DND-41 (cell line): ENCODE data around the gene SGCD.

Experiments used
- ATAC-seq: fragments of 200-7000 bp; cut with Tn5 transposase; 3 replicates; pipeline ENCODE4 v1.9.1; 2021; ENCODE audit warnings: low read depth; ENCODE audit not compliant: insufficient read depth
- DNase-seq: peaks from one replicate; pipeline ENCODE4 v3.0.0-alpha.2; 2020
- H2AFZ ChIP-seq: 2 replicates; pipeline ENCODE4 v1.6.0; 2012; ENCODE audit warnings: low read depth, low read length
- H3K27ac ChIP-seq: 2 replicates; pipeline ENCODE4 v1.5.1; 2012; ENCODE audit warnings: low read length, inconsistent platforms
- H3K27me3 ChIP-seq: fragments of 200-600 bp; sonication (generic); 2 replicates; pipeline ENCODE4 v1.6.0; 2012; ENCODE audit warnings: low read length, mild to moderate bottlenecking, inconsistent platforms; ENCODE audit not compliant: insufficient read depth, poor library complexity
- H3K36me3 ChIP-seq: 2 replicates; pipeline ENCODE4 v1.5.1; 2012; ENCODE audit warnings: low read length, inconsistent platforms; ENCODE audit not compliant: insufficient read depth
- H3K4me1 ChIP-seq: 2 replicates; pipeline ENCODE4 v1.5.1; 2012; ENCODE audit warnings: mild to moderate bottlenecking, low read length; ENCODE audit not compliant: insufficient read depth
- H3K4me2 ChIP-seq: 2 replicates; pipeline ENCODE4 v1.6.0; 2012; ENCODE audit warnings: mild to moderate bottlenecking, moderate library complexity, low read length, inconsistent platforms; ENCODE audit not compliant: insufficient read depth
- H3K4me3 ChIP-seq, 2 experiments: fragments of 200-600 bp in 1 of 2; shearing (Covaris generic) in 1 of 2; 2 replicates each; pipeline ENCODE4 v1.5.1; 2012 to 2016; ENCODE audit warnings: inconsistent platforms in 2 of 2, low read length in 2 of 2, mild to moderate bottlenecking in 2 of 2, low read depth in 1 of 2, moderate library complexity in 1 of 2
- H3K79me2 ChIP-seq: 2 replicates; pipeline ENCODE4 v1.6.0; 2012; ENCODE audit warnings: low read length, inconsistent platforms; ENCODE audit not compliant: insufficient read depth
- H3K9ac ChIP-seq: 2 replicates; pipeline ENCODE4 v1.6.0; 2012; ENCODE audit warnings: low read depth, mild to moderate bottlenecking, inconsistent platforms, low read length, moderate library complexity
- H3K9me3 ChIP-seq: 2 replicates; pipeline ENCODE4 v1.5.1; 2012; ENCODE audit warnings: low read length, moderate library complexity, mild to moderate bottlenecking, inconsistent platforms; ENCODE audit not compliant: insufficient read depth, severe bottlenecking
- H4K20me1 ChIP-seq: 2 replicates; pipeline ENCODE4 v1.6.0; 2012; ENCODE audit warnings: low read length; ENCODE audit not compliant: insufficient read depth
- EZH2 ChIP-seq: IDR thresholded peaks from 3 replicates; pipeline ENCODE4 v1.6.1; 2012; ENCODE audit warnings: borderline replicate concordance, low read depth, mild to moderate bottlenecking, moderate library complexity, low read length, inconsistent platforms; ENCODE audit not compliant: severe bottlenecking
- TF ChIP-seq, protein P1 (sequence below): IDR thresholded peaks from 2 replicates; pipeline ENCODE4 v1.5.1; 2012; ENCODE audit warnings: borderline replicate concordance, low read length, moderate library complexity, mild to moderate bottlenecking; ENCODE audit not compliant: poor library complexity, severe bottlenecking; ENCODE audit errors: extremely low read depth

SGCD gene

DNA sequence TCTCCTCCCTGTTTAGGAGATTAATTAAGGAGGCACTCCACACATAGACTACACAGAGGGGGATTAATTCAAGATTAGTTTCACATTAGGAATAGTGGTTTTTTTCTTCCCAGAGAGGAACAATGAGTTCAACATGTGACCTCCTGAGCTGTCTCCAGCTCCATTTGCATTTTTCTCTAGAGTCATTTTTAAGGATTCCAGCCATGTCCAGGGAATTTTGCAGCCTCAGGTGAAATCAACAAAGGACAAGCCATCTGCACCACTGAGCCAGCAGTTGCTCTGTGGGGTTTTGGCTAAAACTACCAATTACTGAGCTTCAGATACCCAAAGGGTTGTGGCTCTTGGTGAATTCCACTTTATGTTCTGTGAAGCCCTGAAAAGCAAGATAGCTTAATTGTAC lies 264.7 kb downstream of the SGCD start:
- Histone ChIP-seq H3K27me3 (peaks cover 11% of the 10 kb centered on the region), H2AFZ (no peak overlapping the region), H3K27ac (no peak overlapping the region), H4K20me1 (no peaks in the 10 kb centered on the region), H3K4me2 (no peak overlapping the region), H3K9me3 (no peaks in the 10 kb centered on the region), H3K4me3 (no peak overlapping the region), H3K9ac (no peak overlapping the region), H3K79me2 (no peaks in the 10 kb centered on the region), H3K4me1 (no peaks in the 10 kb centered on the region), H3K36me3 (no peaks in the 10 kb centered on the region)
- no peak for DNase-seq
- ATAC-seq, result no peak
- TF ChIP-seq, protein P1, sequence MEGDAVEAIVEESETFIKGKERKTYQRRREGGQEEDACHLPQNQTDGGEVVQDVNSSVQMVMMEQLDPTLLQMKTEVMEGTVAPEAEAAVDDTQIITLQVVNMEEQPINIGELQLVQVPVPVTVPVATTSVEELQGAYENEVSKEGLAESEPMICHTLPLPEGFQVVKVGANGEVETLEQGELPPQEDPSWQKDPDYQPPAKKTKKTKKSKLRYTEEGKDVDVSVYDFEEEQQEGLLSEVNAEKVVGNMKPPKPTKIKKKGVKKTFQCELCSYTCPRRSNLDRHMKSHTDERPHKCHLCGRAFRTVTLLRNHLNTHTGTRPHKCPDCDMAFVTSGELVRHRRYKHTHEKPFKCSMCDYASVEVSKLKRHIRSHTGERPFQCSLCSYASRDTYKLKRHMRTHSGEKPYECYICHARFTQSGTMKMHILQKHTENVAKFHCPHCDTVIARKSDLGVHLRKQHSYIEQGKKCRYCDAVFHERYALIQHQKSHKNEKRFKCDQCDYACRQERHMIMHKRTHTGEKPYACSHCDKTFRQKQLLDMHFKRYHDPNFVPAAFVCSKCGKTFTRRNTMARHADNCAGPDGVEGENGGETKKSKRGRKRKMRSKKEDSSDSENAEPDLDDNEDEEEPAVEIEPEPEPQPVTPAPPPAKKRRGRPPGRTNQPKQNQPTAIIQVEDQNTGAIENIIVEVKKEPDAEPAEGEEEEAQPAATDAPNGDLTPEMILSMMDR, result no peak
- no peak for TF ChIP-seq EZH2

DNA sequence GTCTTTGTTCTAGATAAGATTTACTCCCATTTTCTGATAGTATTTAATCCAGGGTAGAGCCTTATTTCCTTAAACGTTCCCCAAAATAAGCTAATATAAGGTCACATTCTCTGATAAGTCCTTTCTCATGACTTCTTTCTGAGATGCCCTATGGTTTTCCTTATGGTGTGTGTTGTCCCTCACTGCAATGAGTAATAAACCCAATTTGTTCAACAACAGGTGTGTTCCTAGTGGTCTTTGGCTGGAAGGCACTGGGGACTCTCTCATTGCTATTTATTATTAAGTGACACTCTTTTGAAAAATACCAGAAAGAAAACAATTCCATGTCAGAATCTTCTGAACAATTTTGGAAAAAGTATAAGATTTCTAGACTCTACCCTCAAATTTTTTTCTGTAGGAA lies 266.6 kb downstream of the SGCD start:
- no peaks in the 10 kb centered on the region for H3K36me3 ChIP-seq
- ATAC-seq, result no peak

DNA sequence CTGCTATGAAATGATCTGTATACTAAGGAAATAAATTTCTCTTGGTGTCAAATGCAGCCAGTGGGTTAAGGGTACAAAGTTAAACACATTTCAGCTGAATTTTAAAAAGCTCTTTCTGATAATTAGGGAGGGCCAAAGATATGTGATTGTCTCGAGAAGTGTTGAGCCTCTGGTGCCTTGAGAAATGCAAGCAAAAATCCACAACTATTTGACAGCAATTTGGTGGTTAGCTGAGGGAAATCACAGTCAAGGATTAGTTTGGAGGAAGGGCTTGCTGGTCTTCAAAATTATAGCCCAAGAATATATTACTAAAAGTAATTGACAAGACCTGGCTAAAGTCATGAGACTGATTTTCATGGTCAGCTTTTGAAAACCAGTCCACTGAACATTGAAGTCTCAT lies 267.4 kb downstream of the SGCD start:
- TF ChIP-seq, protein P1, result no peak
- no peak for TF ChIP-seq EZH2

More for the DNA sequence above, 266.6 kb downstream of the SGCD start:
- Histone ChIP-seq H3K4me1 (no peaks in the 10 kb centered on the region), H3K79me2 (no peaks in the 10 kb centered on the region), H3K27me3 (peaks cover under 1% of the 10 kb centered on the region), H3K4me2 (no peak overlapping the region), H3K4me3 (no peak overlapping the region), H3K27ac (no peak overlapping the region), H3K9me3 (no peaks in the 10 kb centered on the region), H4K20me1 (no peaks in the 10 kb centered on the region), H3K9ac (no peak overlapping the region), H2AFZ (no peak overlapping the region)
- no peak for DNase-seq
- TF ChIP-seq, protein P1, result no peak
- TF ChIP-seq EZH2, result no peak

DNA sequence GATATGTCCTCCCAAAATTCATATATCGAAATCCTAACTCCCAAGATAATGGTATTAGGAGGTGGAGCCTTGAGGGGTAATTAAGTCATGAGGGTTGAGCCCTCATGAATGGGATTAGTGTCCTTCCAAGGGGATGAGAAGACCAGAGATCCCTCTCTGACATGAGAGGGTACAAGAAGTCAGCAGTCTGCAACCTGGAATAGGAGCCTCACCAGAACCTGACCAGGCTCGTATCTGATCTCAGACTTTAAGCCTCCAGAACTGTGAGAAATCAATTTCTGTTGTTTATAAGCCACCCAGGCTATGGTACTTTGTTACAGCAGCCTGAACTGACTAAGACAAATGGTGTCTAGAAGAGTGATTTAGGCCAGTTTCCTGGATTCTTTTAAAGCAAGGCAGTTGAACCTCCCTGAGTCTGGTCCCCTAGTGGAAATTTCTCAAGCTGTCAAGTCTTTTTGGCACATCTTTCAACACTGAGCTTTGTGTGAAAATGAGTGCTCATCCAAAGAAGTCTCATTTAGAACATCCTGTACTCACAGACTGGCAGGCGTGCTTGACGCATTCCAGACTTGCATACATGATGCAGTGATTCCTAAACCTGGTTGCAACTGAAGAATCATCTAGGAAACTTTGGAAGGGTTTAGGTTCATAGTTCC lies 268.3 kb downstream of the SGCD start:
- H3K4me2 ChIP-seq, result no peak overlapping the region
- no peak overlapping the region for H3K27ac ChIP-seq
- no peaks in the 10 kb centered on the region for H3K9me3 ChIP-seq
- H2AFZ ChIP-seq, result no peak overlapping the region
- H3K4me3 ChIP-seq, result no peak overlapping the region
- H3K9ac ChIP-seq, result no peak overlapping the region
- ATAC-seq, result no peak
- no peaks in the 10 kb centered on the region for H4K20me1 ChIP-seq
- H3K4me1 ChIP-seq, result no peaks in the 10 kb centered on the region
- H3K36me3 ChIP-seq, result no peaks in the 10 kb centered on the region
- no peak for DNase-seq
- TF ChIP-seq EZH2, result no peak
- TF ChIP-seq, protein P1, result no peak
- no peaks in the 10 kb centered on the region for H3K79me2 ChIP-seq
- H3K27me3 ChIP-seq, result no peaks in the 10 kb centered on the region

More for the DNA sequence above, 267.4 kb downstream of the SGCD start:
- H4K20me1 ChIP-seq, result no peaks in the 10 kb centered on the region
- H3K27ac ChIP-seq, result no peak overlapping the region
- no peaks in the 10 kb centered on the region for H3K79me2 ChIP-seq
- H3K4me3 ChIP-seq, result no peak overlapping the region
- no peak overlapping the region for H3K4me2 ChIP-seq
- ATAC-seq (no peak), DNase-seq (no peak)
- H3K9me3 ChIP-seq, result no peaks in the 10 kb centered on the region
- H2AFZ ChIP-seq, result no peak overlapping the region
- H3K36me3 ChIP-seq, result no peaks in the 10 kb centered on the region
- H3K27me3 ChIP-seq, result no peaks in the 10 kb centered on the region
- H3K4me1 ChIP-seq, result no peaks in the 10 kb centered on the region
- no peak overlapping the region for H3K9ac ChIP-seq
